HG03196 (cell line): Measurements from ENCODE around the gene ZBTB1.
A peak's percentile ranks its signal among the peaks of the same experiment; 100 is the strongest.
"Not testable (repeated sequence)": the region's sequence is repeated elsewhere in the genome, so short reads cannot be mapped to it uniquely, and the experiment has no call there.

Source experiments
- ATAC-seq: cut with Tn5 transposase; IDR thresholded peaks from one replicate; pipeline ENCODE4 v1.9.1; 2021; ENCODE audit not compliant: unreplicated experiment

ZBTB1 gene

GRCh38 chr14:64522591-64523355 is 18.2 kb downstream of the ZBTB1 start:
- no peak for ATAC-seq

GRCh38 chr14:64525354-64525753 is 20.8 kb downstream of the ZBTB1 start:
- ATAC-seq, result no peak

GRCh38 chr14:64531567-64531966 is 27.0 kb downstream of the ZBTB1 start:
- ATAC-seq, result no peak

GRCh38 chr14:64536488-64537245 is 32.1 kb downstream of the ZBTB1 start:
- no peak for ATAC-seq

- ATAC-seq, result peak; percentile 95
Measured at GRCh38 chr14:64540208-64541202, 35.9 kb downstream of the ZBTB1 start, which contains the start of gene HSPA2. Gene HSPA2, plus strand, starts transcription at chr14:64540741. Its CDS starts 109 bp downstream, at chr14:64540850.

- ATAC-seq, result no peak
Measured at GRCh38 chr14:64541261-64541971, 36.8 kb downstream of the ZBTB1 start.

- ATAC-seq, result no peak
Measured at GRCh38 chr14:64541972-64542835, 37.6 kb downstream of the ZBTB1 start.

- ATAC-seq, result no peak
Measured at GRCh38 chr14:64542836-64543201, 38.2 kb downstream of the ZBTB1 start.

- no peak for ATAC-seq
Measured at GRCh38 chr14:64544607-64545312, 40.2 kb downstream of the ZBTB1 start.

GRCh38 chr14:64549016-64549415 is 44.4 kb downstream of the ZBTB1 start:
- ATAC-seq, result no peak

GRCh38 chr14:64549791-64550620 is 45.4 kb downstream of the ZBTB1 start, which contains the start of gene PPP1R36:
Gene PPP1R36, plus strand, starts transcription at chr14:64549961. Its CDS starts 37 bp downstream, at chr14:64549998.
- ATAC-seq, result no peak

- no peak for ATAC-seq
Measured at GRCh38 chr14:64550621-64551333, 46.2 kb downstream of the ZBTB1 start.

GRCh38 chr14:64554556-64554955 is 50.0 kb downstream of the ZBTB1 start:
- no peak for ATAC-seq

GRCh38 chr14:64556526-64556925 is 52.0 kb downstream of the ZBTB1 start:
- no peak for ATAC-seq

- ATAC-seq, result not testable (repeated sequence)
Measured at GRCh38 chr14:64558216-64558615, 53.6 kb downstream of the ZBTB1 start.

GRCh38 chr14:64561631-64562030 is 57.1 kb downstream of the ZBTB1 start:
- ATAC-seq, result no peak

GRCh38 chr14:64562436-64562835 is 57.9 kb downstream of the ZBTB1 start:
- ATAC-seq, result no peak
